ENCODE data around the gene POC1A. TPM values are rescaled to one million over a fixed set of nuclear protein-coding genes. Genes with fewer than 3 reads are reported as not detected.

POC1A gene
- total RNA-seq: 1.5 and 5.7 TPM in 2 replicates

DNA sequence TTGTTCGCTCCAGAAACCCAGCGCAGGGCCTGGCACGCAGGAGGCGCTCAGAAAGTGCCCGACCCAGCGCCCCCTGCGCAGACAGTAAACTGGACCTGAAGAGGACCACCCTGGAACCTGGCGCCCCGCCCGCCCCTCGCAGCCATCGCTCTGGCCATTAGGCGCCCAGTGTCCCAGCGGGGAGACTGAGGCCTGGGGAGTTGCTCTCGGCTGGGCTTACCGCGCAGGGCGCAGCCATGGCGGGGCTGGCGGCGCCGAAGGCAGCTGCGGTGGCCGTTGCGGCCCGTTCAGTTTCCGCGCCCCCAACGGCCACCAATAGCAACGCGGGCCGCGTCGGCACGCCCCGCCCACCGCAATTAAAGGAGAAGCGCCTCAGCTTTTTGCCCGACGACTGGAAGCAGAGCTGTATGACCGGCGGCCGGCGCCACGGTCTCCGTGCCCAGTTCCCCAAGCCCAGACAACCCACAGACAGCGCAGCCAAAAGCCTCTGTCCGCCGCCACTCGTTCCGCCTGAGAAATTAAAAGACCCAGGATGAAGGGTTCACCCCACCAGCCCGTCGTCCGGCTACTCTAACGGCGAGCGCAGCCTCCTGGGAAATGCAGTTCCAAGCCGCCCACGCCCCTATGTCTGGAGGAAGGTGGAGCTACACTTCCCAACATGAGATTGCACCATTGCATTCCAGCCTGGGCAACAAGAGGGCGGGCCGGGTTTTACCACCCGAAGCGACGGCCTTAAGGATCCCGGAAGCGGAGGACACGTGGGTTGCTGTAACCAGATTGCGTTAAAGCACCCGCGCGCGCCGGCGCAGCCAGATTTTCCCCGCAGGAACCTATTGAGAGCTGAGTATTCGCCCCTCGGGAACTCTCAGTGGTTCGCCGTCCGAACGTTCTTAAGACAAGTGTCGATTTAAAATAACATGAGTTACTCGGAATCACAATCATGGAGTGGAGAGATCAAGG lies at the start of gene POC1A:
Gene POC1A (minus strand): TSS at position 289 of the 960 bp plus-strand sequence. CDS start 51 bp downstream, at position 238.

GRCh38 chr3:52197842-52198625 lies 43.8 kb upstream of the POC1A start, which contains the start of gene ALAS1:
TSS of gene ALAS1 (plus strand) at chr3:52198160. CDS start at chr3:52199242, 1,082 bp downstream.

GRCh38 chr3:52056521-52056967 lies 97.7 kb downstream of the POC1A start, which contains the start of gene DUSP7:
TSS of gene DUSP7 (minus strand) at chr3:52056571. CDS start at chr3:52056366, 205 bp downstream.

Other genes with a start within 250 kb of the POC1A start
- 26.3 and 30.3 TPM in 2 replicates for gene RRP9, start 212.5 kb downstream of the POC1A start, total RNA-seq
- gene PARP3, start 212.1 kb downstream of the POC1A start, total RNA-seq: 10.4 and 31.0 TPM in 2 replicates
- gene GPR62, start 199.0 kb downstream of the POC1A start, total RNA-seq: 0.05 TPM in 1 of 2 replicates, not detected in the other
- gene PCBP4, start 187.0 kb downstream of the POC1A start, total RNA-seq: 44.5 and 89.4 TPM in 2 replicates
- 20.8 and 25.9 TPM in 2 replicates for gene ABHD14B, start 180.4 kb downstream of the POC1A start, total RNA-seq
- gene ABHD14A, start 179.4 kb downstream of the POC1A start, total RNA-seq: 11.8 and 21.1 TPM in 2 replicates
- gene ACY1, start 170.9 kb downstream of the POC1A start, total RNA-seq: 37.8 and 38.3 TPM in 2 replicates
- 572 and 1,193 TPM in 2 replicates for gene RPL29, start 158.5 kb downstream of the POC1A start, total RNA-seq
- 5.9 and 12.9 TPM in 2 replicates for gene DUSP7, start 97.9 kb downstream of the POC1A start, total RNA-seq
- 46.3 and 53.3 TPM in 2 replicates for gene ALAS1, start 43.7 kb upstream of the POC1A start, total RNA-seq
- gene TLR9, start 71.2 kb upstream of the POC1A start, total RNA-seq: under 0.01 TPM in 1 of 2 replicates, not detected in the other
- gene TWF2, start 84.7 kb upstream of the POC1A start, total RNA-seq: 91.8 and 107 TPM in 2 replicates
- 23.2 and 23.4 TPM in 2 replicates for gene PPM1M, start 91.3 kb upstream of the POC1A start, total RNA-seq
- 65.0 and 79.3 TPM in 2 replicates for gene WDR82, start 124.2 kb upstream of the POC1A start, total RNA-seq
- 5.6 and 6.2 TPM in 2 replicates for gene GLYCTK, start 133.4 kb upstream of the POC1A start, total RNA-seq
- 3.0 and 5.6 TPM in 2 replicates for gene DNAH1, start 161.9 kb upstream of the POC1A start, total RNA-seq